Measurements from ENCODE around the gene ALOX5AP.

The ALOX5AP gene

DNA sequence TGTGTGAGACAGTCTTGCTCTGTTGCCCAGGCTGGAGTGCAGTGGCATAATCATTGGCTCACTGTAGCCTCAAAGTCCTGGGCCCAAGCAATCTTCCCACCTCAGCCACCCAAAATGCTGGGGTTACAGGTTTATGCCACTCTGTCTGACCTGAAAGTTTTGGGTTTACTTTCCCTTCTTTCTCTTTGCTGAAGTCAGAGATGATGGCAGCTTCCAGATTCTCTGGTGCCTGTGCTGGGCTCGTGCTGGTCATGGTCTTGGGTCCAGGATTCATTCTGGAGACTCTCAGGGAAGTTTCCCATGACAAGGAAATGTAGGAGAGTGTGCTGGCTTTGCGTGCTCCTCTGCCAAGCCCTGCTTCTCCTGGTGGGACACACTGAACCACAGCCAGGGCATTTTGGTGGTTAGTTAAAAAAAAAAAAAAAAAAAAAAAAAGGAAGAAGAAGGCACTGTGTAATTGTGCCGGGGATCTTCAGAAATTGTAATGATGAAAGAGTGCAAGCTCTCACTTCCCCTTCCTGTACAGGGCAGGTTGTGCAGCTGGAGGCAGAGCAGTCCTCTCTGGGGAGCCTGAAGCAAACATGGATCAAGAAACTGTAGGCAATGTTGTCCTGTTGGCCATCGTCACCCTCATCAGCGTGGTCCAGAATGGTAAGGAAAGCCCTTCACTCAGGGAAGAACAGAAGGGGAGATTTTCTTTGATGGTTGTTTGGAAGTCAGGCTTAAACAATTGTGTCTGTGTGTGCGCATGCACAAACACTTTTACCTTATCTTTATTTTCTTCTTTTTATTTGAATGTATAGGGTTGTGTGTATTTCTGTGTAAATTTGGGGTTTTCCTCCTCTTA, at the start of gene ALOX5AP:
ALOX5AP (plus strand) TSS at position 519 of the 847 bp plus-strand sequence; CDS start at position 582, 63 bp downstream.
- DNase-seq = no peak

- no peak for DNase-seq
Observed at GRCh38 chr13:30685987-30686386, 49.4 kb upstream of the ALOX5AP start.

DNA sequence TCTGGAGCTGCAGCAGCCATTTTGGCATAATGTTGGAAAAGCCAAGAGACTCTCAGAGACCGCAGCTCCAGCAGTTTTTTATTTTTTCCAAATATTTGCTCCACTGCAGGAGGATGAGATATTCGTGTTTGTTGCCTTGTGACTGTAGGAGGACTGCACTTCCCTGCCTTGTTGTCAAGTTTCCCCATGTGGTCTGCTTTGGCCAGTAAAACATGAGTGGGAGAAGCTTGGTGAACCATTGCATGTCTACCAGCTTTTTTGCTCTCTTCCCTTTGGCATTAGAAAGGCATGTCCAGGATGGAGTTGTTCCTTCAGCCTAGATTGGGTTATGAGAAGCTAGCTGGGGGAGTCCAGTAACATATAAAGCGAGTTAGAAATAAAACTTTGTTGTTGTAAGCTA, 47.7 kb upstream of the ALOX5AP start:
- DNase-seq = no peak

- DNase-seq = no peak
Observed at GRCh38 chr13:30689752-30690151, 45.6 kb upstream of the ALOX5AP start.

DNA sequence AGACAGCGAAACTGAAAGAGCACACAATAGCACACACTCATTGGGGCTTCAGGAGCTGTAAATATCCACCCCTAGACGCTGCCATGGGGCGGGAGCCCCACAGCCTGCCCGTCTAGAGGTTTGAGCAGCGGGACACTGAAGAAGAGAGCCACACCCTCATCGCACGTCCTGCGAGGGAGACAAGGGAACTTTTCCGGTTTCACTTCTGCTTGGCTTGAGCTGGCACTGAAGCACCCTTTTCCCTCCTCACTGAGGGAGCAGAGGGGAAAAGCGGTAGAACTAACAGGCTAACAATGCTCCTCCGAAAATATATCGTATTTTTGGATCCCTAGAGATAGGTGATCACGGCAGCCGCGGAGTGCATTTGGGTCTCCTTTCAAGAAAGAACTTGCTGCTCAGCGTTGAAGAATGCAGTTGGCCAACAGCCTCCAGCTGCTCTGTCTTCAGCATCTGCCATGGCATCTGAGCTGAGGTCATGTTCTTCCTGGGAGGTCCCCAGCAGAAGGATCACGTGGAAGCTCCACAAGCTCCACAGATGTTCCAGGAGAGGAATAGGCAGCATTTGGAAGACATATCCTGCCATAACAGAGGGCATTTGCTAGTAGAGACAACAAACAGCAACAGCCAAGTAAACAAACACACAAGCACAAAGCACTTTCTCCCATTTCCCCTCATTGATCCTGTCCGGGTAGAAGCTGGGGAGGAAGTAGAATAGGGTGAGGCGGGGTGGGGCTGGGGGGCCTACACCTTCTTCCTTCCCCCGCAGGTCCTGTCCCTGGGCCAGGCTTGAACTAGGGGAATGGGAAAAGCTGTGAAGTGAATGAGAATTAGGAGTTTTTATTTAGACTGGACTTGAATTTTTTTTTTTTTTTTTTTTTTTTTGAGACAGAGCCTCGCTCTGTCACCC, 44.8 kb upstream of the ALOX5AP start:
- no peak for DNase-seq

- no peak for DNase-seq
Observed at GRCh38 chr13:30692113-30692512, 43.2 kb upstream of the ALOX5AP start.

GRCh38 chr13:30696278-30697176, 38.8 kb upstream of the ALOX5AP start:
- no peak for DNase-seq

DNA sequence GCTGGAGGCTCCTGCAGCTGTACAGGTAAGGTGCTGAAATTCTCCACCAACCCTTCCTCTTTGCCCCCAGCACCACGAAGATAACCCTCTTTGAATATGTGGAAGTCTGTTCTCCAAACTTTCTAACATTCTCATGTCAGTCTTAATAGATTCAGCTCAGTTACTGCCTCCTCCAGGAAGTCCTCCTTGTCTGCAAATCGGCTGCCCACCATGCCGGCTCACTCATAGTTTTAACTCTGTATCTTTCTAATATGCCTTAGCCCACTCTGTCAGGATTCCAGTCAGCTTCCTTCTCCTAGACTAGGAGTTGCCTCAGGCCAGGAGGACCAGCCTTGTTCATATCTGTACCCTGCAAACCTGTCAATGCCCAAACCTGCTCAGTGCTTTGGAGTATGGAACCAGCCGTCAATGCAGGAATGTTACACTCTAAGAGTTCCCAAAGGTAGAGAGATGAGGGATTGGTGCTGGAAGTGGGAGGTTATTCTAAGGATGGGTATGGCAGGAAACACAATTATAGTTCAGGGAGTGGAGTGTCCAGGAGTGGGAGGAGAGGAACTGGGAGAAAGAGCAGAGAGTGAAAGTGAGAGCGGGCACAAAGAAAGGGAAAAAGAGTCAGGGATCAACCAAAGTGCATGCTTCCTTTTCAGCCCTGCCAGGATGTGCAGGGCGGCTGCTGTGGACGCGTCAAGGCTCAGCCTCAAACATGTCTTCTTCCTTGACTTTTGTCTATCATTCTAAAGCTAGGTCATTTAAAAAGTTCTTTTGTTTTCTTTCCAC, 38.0 kb upstream of the ALOX5AP start:
- DNase-seq = no peak

DNA sequence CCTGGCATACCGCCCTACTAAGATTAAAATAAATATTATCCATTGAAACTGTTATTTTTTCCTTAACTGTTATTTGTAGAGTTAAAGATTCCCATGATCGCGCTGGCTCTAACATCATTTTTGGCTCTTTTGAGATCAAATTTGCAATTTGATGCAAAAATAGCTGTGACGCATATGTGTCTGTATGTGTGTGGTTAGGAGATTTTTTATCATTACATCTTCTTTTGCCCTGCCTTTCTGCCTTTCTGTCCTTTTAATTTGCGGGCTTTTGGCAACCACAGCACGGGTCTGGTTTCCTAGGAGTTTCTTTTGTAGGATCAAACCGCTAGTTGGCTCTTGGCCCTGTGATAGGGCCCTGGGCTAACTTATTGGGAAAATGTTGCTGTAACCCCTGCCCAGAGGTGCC, 37.3 kb upstream of the ALOX5AP start:
- DNase-seq = no peak

GRCh38 chr13:30698488-30699005, 36.8 kb upstream of the ALOX5AP start:
- no peak for DNase-seq

DNA sequence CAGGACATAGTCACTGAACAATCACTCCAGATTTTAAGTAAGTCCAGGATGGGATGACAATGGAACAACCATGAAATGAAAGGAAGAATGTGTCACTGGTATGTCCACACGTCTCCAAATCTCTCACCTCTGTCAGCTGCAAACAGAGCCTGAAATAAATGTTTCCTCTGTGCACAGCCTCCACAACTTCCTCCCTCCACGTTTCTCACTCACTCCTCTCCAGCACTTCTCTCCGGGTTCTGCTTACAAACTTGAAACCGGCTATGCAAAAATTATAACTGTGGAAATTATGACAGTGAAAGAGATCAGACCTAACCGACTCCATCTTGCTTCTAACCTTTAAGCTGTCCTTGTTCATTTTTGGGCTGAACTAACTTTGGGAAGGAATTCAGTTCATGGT, 35.0 kb upstream of the ALOX5AP start:
- DNase-seq = no peak

DNA sequence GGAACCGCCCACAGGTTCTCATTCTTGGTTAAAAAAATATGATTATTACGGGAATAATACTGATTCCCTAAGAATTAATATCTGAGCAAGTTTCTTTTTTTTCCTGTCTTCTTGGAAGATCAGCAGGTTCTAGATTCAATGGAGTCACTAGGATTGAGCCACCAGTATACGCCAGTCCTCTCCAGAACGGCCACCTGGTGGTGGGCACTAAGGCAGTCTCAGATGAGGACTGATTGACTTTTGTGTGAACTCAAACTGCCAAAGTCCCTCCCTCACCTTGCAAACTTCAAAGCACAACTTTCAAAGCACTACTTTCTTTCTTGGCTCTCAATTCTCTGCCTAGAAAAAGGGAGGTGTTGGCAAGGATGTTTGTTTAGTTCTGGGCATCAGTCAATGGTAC, 33.3 kb upstream of the ALOX5AP start:
- no peak for DNase-seq

- DNase-seq = no peak
Observed at GRCh38 chr13:30704596-30704995, 30.7 kb upstream of the ALOX5AP start.

DNA sequence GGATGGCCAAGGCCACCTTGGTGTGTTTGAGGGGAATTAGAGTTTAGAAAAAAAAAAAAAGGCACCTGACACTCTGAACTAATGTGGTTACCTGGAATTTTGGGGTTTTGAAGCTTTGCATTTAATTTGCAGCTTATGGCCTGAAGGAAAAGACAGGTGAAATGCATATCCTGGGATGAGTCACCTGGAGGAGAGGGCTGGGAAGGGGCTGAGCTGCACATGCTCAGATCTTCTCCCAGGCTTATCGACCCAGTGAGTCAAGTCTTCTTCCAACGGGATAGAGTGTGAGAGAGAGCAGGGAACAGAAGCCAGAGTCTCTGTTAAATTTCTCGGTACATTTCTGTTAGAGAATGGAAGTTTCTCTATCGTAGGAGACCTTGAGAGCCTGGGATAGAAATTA, 29.7 kb upstream of the ALOX5AP start:
- DNase-seq = no peak

DNA sequence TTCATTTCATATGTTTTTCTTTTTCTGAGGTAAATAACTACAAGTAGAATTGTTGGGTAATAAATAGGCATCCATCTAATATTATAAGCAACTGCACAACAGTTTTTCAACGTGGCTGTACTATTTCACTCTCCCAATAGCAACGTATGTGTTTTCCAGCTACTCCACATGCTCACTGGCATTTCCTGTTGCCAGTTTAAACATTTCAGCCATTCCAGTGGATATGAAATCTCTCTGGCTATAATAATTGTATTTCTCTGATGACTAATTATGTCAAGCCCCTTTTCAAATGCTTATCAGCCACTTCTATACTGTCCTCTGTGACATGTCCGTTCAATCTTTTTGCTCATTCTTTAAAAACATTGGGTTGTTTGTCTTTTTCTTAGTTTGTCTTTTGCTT, 26.8 kb upstream of the ALOX5AP start:
- no peak for DNase-seq

DNA sequence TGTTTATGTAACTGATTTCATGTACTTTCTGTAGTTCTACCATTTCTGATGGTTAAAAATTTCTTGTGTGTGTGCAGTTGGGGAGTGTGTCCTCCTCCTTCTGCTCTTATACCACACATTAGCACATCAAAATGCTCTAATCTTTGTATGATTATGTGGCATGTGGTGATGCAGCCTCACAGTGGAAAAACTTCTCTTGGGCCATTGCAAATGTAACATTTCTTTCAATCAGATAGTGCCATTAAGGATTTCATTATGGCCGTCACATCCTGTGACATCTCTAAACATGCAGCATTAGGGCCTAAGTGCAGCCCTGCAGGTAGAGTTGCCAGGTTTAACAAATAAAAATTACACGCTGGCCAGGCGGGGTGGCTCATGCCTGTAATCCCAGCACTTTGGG, 24.9 kb upstream of the ALOX5AP start:
- no peak for DNase-seq

DNA sequence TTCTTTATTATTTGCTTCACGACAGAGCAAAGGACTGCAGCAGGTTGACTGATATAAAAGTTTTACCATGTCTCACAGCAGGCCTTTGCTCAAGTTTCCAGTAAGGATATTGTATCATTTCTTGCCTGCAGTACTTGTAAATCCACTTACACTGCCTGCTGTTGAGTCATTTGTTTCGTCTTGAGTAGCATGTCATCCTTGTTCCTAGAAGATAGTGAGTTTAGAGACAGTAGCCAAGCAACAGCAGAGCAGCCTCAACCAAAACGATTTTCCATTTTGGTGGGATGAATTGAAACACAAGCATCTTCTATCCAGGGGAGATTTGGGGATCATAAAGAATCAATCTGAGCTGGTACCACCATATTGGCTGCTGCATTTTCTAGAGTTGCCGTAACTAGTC, 24.0 kb upstream of the ALOX5AP start:
- DNase-seq = no peak

DNA sequence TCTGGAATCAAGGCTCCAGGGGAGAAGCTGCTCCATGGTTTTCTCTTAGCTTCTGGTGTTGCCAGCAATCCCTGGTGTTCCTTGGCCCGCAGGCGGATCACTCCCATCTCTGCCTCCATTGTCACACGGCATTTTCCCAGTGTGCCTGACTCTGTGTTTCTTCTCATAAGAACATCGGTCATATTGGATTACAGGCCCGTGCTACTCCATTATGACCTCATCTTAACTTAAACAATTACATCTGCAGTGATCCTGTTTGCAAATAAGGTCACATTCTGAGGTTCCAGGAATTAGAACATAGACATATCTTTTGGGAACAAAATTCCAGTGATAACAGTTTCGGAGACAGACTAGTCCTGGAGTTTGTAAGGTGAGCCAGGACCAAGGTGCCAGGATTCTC, 23.5 kb upstream of the ALOX5AP start:
- DNase-seq = no peak

GRCh38 chr13:30712536-30713532, 22.5 kb upstream of the ALOX5AP start:
- DNase-seq = no peak

DNA sequence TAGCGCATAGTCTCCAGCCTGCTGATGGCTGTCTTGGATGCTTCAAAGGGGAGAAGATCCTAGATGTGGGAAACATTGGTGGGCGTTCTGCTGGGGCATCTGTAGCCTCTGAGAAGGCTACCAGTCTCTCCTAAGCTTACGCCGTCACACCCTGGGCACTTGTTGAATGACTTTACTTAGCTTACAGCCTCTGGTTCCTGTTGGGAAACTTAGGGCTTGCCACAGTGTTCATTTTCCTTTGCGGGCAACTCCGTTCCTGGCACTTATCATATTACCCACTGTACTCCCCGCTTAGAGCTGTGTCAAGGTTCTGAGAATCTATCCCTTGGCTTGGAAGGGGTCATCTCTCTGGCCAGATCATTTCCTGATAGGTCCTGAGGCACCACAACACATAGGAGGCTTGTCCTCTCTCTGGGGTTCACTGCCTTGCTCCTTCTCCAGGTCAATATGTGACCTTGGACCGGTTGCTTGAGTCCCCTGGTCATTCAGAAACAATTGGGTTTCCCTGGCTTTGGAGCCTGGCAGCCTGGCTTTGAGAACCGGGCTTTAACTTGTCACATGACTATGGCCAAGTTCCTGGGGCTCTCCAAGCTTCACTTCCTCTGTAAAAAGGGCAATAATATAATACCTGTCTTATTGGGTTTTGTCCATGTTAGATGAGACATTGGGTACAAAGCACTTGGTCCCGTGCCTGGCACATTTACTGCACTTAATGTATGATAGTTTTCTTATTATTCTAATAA, 20.5 kb upstream of the ALOX5AP start:
- DNase-seq = no peak

All from NCI-H345 (cell line).